Mammary epithelial cell (primary cell): ENCODE measurements around the gene TGM5.

Experiments used
- EZH2 ChIP-seq: IDR thresholded peaks from 2 replicates; pipeline ENCODE4 v1.6.1; 2012; ENCODE audit warnings: low read length, inconsistent platforms, borderline replicate concordance
- TF ChIP-seq, protein P1 (sequence below), 2 donors: IDR thresholded peaks in 1 of 2; conservative IDR thresholded peaks in 1 of 2; 2 replicates each; pipeline ENCODE4 v1.5.1; 2011 to 2012; ENCODE audit warnings: inconsistent platforms in 2 of 2, low read length in 2 of 2, mild to moderate bottlenecking in 2 of 2, control low read depth in 1 of 2, low read depth in 1 of 2; ENCODE audit not compliant: insufficient read depth in 1 of 2; ENCODE audit errors: extremely low read depth in 1 of 2

DNA sequence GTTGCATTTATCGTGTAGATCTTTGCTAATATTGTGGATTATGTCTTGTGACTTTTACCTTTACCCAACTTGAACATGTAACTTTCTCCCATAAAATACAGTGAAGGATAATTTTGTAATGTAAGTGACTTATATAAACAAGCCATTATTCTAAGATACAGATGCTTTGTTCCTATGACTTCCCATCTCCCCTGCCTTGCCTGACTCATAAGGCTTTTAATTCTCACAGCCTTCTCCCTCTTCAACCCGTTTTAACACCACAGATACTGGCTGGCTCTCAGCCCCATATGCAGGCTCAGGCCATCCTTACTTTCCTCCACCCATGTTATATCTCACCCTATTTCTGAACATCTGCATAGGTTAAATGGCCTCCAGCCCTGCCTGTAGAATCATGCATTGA is 77.4 kb downstream of the TGM5 start:
- TF ChIP-seq, protein P1, sequence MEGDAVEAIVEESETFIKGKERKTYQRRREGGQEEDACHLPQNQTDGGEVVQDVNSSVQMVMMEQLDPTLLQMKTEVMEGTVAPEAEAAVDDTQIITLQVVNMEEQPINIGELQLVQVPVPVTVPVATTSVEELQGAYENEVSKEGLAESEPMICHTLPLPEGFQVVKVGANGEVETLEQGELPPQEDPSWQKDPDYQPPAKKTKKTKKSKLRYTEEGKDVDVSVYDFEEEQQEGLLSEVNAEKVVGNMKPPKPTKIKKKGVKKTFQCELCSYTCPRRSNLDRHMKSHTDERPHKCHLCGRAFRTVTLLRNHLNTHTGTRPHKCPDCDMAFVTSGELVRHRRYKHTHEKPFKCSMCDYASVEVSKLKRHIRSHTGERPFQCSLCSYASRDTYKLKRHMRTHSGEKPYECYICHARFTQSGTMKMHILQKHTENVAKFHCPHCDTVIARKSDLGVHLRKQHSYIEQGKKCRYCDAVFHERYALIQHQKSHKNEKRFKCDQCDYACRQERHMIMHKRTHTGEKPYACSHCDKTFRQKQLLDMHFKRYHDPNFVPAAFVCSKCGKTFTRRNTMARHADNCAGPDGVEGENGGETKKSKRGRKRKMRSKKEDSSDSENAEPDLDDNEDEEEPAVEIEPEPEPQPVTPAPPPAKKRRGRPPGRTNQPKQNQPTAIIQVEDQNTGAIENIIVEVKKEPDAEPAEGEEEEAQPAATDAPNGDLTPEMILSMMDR (conservative IDR thresholded peaks at IDR 0.05 in 1 of 2, IDR thresholded peaks at IDR 0.05 in 1 of 2; ENCODE audit: extremely low read depth in 1 of 2, insufficient read depth in 1 of 2, low read depth in 1 of 2, low read length in 2 of 2): no peak
- TF ChIP-seq EZH2: no peak
